RWPE1 (cell line): ENCODE results near the gene ZNF804A.

Experiments
- CTCF ChIA-PET: fragments of 350-600 bp; sonication (Branson Sonifier 250); formaldehyde crosslinking; extraction: SDS; loops from one replicate; lab custom pipeline; 2021; lab: Yijun Ruan, JAX
- POLR2A ChIA-PET: fragments of 400-600 bp; formaldehyde crosslinking; extraction: SDS; loops from one replicate; lab custom pipeline; 2020; ENCODE audit warnings: antibody characterized with exemption; ENCODE audit not compliant: low non-redundant PET; lab: Yijun Ruan, JAX
- DNase-seq: peaks from one replicate; pipeline ENCODE4 v3.0.0; 2012; ENCODE audit warnings: low spot score
- H3K27ac ChIP-seq: fragments of 450-650 bp; 2 replicates; pipeline ENCODE4 v1.5.1; 2017
- TF ChIP-seq, protein P1 (sequence below): fragments of 450-650 bp; conservative IDR thresholded peaks from 2 replicates; pipeline ENCODE4 v1.5.1; 2017; ENCODE audit warnings: low read depth, mild to moderate bottlenecking

The ZNF804A gene

DNA sequence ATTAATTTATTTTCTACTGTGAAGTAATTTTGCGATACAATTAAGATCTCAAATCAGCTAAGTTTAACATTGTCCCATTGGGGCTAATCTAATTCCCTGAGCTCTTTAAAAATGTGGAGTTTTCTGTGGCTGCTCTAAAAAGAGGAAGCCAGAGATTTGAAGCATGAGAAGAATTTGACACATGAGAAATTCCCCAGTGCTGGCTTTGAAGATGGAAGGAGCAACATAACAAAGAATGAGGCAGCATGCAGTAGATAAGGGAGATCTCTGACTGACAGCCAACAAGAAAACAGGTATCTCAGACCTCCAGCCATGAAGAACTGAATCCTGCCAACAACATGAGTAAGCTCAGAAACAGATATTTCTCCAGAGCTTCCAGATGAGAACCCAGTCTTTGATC lies 308.4 kb downstream of the ZNF804A start:
- ChIA-PET CTCF (no interaction called here), POLR2A (no interaction called here)
- TF ChIP-seq, protein P1, sequence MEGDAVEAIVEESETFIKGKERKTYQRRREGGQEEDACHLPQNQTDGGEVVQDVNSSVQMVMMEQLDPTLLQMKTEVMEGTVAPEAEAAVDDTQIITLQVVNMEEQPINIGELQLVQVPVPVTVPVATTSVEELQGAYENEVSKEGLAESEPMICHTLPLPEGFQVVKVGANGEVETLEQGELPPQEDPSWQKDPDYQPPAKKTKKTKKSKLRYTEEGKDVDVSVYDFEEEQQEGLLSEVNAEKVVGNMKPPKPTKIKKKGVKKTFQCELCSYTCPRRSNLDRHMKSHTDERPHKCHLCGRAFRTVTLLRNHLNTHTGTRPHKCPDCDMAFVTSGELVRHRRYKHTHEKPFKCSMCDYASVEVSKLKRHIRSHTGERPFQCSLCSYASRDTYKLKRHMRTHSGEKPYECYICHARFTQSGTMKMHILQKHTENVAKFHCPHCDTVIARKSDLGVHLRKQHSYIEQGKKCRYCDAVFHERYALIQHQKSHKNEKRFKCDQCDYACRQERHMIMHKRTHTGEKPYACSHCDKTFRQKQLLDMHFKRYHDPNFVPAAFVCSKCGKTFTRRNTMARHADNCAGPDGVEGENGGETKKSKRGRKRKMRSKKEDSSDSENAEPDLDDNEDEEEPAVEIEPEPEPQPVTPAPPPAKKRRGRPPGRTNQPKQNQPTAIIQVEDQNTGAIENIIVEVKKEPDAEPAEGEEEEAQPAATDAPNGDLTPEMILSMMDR, result no peak
- no peak overlapping the region for H3K27ac ChIP-seq
- DNase-seq, result no peak

DNA sequence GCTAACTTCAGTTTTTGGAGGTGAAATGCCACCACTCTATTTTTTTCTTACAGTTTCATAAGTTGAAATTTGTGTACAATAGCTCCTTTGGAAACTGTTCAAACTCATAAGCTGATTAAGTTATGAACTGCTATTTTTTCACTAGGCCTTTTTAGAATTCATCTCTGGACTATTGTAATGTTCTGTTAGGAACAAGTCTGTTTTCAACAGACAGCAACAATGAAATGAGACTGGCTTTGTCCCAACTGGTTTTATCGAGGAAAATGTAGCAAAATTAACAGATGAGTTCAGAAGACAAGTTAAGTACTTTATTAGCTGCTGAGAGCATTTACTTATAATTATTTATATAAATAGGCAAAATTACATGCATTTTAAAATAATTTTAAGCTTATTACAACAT lies 310.6 kb downstream of the ZNF804A start:
- POLR2A ChIA-PET, result no interaction called here
- CTCF ChIA-PET, result no interaction called here
- no peak overlapping the region for H3K27ac ChIP-seq
- TF ChIP-seq, protein P1, result no peak
- no peak for DNase-seq

DNA sequence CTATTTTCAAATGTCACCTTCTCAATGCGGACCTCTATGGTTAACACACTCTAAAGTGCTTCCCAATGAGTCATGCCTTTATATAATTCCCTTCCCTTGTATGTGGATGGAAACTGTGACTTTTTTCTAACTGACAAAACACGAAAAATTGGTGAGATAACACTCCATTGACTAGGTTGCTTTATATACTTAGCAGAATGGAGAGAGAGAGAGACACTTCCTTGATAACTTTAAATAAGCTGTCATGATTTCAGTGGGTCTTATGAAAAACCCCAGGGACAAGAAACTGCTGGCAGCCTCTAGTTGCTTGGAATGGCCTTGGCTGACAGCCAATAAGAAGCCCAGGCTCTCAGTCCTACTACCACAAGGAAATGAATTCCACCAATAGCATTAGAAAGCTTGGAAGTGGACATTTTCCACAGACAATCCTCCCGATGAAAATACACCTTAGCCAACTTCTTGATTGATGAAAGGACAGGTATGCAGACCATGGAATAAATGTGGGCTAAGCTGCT lies 322.2 kb downstream of the ZNF804A start:
- no peak for DNase-seq
- ChIA-PET POLR2A (no interaction called here), CTCF (interaction anchor here (0.6 kb wide), 1 partner anchor 917 kb away, joined by 3 read pairs; no protein-coding TSS in a partner anchor)

DNA sequence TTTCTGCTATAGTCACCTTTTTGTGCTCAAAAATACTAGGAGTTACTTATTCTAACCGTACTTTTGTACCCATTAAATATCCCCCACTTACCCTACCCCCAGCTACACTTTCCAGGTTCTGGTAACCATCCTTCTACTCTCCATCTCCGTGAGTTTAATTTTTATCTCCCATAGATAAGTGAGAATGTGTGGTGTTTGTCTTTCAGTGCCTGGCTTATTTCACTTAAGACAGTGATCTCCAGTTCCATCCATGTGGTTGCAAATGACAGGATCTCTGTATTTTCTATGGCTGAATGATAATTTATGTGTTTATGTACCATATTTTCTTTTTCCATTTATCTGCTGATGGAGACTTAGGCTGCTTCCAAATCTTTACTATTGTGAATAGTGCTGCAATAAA lies 323.3 kb downstream of the ZNF804A start:
- no peak for DNase-seq
- ChIA-PET POLR2A (no interaction called here), CTCF (no interaction called here)
- no peak overlapping the region for H3K27ac ChIP-seq
- TF ChIP-seq, protein P1, result no peak

More for the DNA sequence above, 322.2 kb downstream of the ZNF804A start:
- no peak overlapping the region for H3K27ac ChIP-seq
- TF ChIP-seq, protein P1, result no peak

DNA sequence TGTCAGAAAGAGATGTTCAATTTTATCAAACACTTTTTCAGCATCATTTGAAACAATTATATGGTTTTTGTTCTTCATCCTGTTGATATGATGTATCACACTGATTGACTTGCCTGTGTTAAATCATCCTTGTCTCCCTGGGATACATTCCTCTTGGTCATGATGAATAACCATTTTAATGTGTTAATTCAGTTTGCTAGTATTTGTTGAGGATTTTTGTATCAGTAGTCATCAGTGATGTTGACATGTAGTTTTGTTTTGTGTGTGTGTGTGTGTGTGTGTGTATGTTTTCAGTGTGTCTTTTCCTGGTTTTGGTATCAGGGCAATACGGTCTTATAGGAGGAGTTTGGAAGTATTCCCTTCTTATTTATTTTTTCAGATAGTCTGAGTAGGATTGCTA lies 325.4 kb downstream of the ZNF804A start:
- ChIA-PET CTCF (interaction anchor here (0.5 kb wide), 1 partner anchor 1375 kb away, joined by 4 read pairs; no protein-coding TSS in a partner anchor), POLR2A (no interaction called here)
- H3K27ac ChIP-seq, result no peak overlapping the region
- DNase-seq, result no peak
- TF ChIP-seq, protein P1, result no peak

DNA sequence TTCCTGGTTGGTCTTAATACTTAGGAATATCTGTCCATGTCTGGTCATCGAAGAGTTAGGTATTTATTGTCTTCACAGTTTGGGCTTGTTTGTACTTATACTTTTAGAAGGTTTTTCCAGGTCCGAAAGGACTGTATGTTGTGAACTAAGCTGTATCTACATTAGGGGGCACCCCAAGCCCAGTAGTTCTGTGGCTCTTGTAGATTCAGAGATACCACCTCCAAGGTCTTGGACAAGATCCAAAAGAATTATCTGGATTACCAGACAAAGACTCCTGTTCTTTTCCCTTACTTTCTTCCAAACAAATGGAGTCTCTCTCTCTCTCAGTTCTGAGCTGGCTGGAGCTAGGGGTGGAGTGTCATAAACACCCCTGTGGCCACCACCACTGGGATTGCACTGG lies 328.7 kb downstream of the ZNF804A start:
- TF ChIP-seq, protein P1, result no peak
- ChIA-PET CTCF (no interaction called here), POLR2A (no interaction called here)
- no peak for DNase-seq
- H3K27ac ChIP-seq, result no peak overlapping the region
